ENCODE results near the gene ZNF275.

ZNF275 gene

DNA sequence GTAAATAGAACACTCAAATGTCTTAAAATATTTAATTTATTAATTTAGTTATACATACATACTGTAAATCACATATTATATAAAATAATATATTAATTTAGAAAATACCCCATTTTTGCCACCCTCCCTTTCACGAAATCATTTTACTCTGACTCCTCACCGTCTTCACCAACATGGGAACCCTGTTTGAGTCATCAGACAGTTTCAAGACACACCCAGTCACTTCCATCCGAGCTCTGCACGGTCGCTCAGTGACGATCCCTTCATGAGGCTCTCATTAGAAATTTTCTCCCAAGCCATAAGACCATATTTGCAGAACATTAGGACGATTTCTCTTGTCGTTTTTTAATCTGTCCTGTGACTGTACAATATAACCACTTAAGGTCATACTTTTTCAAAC is 14.5 kb downstream of the ZNF275 start:
- TF ChIP-seq, protein P1, sequence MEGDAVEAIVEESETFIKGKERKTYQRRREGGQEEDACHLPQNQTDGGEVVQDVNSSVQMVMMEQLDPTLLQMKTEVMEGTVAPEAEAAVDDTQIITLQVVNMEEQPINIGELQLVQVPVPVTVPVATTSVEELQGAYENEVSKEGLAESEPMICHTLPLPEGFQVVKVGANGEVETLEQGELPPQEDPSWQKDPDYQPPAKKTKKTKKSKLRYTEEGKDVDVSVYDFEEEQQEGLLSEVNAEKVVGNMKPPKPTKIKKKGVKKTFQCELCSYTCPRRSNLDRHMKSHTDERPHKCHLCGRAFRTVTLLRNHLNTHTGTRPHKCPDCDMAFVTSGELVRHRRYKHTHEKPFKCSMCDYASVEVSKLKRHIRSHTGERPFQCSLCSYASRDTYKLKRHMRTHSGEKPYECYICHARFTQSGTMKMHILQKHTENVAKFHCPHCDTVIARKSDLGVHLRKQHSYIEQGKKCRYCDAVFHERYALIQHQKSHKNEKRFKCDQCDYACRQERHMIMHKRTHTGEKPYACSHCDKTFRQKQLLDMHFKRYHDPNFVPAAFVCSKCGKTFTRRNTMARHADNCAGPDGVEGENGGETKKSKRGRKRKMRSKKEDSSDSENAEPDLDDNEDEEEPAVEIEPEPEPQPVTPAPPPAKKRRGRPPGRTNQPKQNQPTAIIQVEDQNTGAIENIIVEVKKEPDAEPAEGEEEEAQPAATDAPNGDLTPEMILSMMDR (conservative IDR thresholded peaks at IDR 0.05; ENCODE audit: low read depth, low read length) = no peak
- no peak overlapping the region for H3K4me3 ChIP-seq (ENCODE audit: low read depth, low read length)
- DNase-seq (ENCODE audit: low read depth) = no peak

DNA sequence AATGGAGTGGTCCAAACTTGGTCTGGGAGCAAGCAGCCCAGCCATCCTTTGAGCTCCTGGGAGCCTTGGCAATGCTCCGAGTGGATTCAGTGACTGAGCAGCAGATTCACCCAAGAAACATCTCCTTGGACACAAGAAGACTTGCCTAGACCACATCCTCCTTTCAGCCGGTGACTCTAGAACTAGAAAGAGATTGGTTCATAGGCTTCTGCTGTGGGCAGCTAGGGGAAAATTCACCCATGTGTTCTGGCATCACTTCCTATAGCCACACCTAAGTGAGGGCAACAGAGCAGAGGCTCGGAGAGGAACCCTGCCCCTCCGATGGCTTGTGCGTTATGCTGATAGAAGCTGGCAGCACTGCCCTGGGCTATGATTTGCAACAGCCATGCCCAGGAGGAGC is 16.0 kb downstream of the ZNF275 start:
- TF ChIP-seq, protein P1 (conservative IDR thresholded peaks at IDR 0.05; ENCODE audit: low read depth, low read length) = no peak
- H3K4me3 ChIP-seq (ENCODE audit: low read depth, low read length) = no peak overlapping the region
- no peak for DNase-seq (ENCODE audit: low read depth)

DNA sequence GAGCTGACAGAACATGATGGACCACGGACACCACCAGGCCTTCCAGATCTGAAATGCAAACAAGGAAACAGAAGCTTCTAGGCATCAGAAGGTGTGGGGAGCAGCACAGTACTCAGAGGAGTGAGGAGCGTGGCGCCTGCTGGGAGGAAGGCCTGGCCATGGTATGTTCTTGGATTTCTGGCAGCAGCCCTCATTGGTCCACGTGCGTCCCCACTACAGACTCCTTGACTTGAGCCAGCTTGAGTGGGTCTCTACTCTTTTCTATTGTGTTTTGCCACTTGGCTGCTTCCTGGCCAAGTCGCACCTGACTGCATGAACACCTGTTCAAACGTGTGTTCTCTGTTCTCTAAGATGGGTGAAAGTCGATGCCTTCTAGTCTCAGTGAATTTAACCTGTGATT is 18.0 kb downstream of the ZNF275 start:
- DNase-seq (ENCODE audit: low read depth) = no peak
- TF ChIP-seq, protein P1 (conservative IDR thresholded peaks at IDR 0.05; ENCODE audit: low read depth, low read length) = no peak
- no peak overlapping the region for H3K4me3 ChIP-seq (ENCODE audit: low read depth, low read length)

DNA sequence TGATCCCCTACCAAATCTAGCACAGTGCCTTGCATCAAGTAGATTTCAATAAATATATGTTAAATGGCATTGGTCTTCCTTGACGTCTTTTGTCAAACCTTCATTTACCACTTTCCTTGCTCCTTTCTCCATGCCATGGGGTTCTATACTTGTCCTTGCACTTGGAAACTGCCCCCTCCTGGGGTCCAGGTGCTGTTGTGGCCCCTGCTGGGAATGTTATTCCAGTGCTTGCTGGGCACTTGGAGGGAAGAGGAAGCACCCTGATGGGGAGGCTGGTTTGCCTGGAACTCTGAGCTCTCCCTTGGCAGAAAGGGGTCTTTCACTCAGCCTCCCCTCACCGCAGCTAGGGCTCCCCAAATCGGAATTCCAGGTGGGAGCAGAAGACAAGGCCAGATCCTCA is 18.9 kb downstream of the ZNF275 start:
- TF ChIP-seq, protein P1 (conservative IDR thresholded peaks at IDR 0.05; ENCODE audit: low read depth, low read length) = no peak
- no peak overlapping the region for H3K4me3 ChIP-seq (ENCODE audit: low read depth, low read length)
- DNase-seq (ENCODE audit: low read depth) = no peak

DNA sequence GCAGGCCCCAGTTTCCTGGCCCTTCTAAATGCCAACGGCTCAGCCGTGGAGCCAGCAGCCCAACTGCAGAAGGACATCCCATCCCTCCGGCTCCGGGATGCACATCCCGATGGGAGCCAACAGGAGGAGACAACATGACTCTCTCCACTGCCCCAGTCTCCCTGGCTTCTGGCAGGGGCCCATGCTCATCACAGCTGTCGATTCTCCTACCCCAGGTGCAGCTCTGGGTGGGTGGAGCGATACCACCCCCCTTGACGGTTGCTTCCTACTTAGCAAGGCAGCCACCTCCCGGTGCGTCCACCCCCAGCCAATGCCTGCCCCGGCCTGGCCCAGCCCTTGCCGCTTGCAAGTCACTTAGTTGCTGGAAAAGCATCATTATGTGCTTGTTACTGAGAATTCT is 19.5 kb downstream of the ZNF275 start:
- DNase-seq (ENCODE audit: low read depth) = no peak
- no peak overlapping the region for H3K4me3 ChIP-seq (ENCODE audit: low read depth, low read length)
- TF ChIP-seq, protein P1 (conservative IDR thresholded peaks at IDR 0.05; ENCODE audit: low read depth, low read length) = no peak

DNA sequence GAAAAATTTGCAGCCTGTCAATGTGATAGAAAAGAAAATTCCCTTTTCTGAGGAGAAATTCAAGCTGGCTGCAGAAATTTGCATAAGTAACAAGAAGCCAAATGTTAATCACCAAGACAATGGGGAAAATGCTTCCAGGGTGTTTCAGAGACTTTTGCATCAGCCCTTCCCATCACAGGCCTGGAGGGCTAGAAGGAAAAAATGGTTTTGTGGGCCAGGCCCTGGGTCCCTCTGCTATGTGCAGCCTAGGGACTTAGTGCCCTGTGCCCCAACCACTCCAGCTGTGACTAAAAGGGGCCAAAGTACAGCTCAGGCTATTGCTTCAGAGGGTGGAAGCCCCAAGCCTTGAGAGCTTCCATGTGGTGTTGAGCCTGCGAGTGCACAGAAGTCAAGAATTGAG is 23.9 kb downstream of the ZNF275 start:
- no peak for DNase-seq (ENCODE audit: low read depth)
- H3K4me3 ChIP-seq (ENCODE audit: low read depth, low read length) = no peak overlapping the region
- TF ChIP-seq, protein P1 (conservative IDR thresholded peaks at IDR 0.05; ENCODE audit: low read depth, low read length) = no peak

DNA sequence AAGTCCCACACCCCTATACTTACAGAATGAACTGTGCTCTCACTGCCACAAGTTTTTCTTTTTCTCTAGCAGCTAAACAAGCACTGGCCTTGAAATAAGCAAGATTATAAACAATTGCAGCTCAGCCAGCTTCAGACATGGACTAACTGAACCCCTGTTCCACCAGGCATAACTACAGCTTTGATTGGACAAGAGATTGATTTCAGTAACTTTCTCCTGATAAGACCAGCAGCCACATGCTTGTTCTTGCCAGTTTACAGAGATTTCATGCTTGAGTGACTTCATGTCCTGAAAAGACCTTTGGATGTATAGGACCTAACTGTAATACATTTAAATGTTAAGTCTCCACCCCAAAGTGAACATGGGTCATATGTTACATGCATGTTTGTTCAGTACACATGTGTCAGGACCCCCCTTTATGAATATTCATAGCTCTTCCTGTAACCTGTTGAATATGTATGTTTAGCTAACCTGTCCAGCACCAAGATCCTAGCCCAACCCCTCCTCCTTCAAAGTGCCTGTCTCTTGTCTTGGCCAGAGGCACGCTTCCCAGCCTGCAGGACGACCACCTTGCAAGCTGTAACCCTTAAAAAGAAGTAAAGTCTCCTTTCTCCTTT is 27.9 kb downstream of the ZNF275 start:
- no peak for DNase-seq (ENCODE audit: low read depth)
- H3K4me3 ChIP-seq (ENCODE audit: low read depth, low read length) = no peak overlapping the region
- TF ChIP-seq, protein P1 (conservative IDR thresholded peaks at IDR 0.05; ENCODE audit: low read depth, low read length) = no peak

All from choroid plexus epithelial cell (primary cell).